NCI-H1417 (cell line): ENCODE data around the gene L3MBTL3.

Experiments used
- DNase-seq, 3 experiments: peaks; one replicate each; lab custom pipeline; 2025; lab: John Stamatoyannopoulos, UW

L3MBTL3 gene

DNA sequence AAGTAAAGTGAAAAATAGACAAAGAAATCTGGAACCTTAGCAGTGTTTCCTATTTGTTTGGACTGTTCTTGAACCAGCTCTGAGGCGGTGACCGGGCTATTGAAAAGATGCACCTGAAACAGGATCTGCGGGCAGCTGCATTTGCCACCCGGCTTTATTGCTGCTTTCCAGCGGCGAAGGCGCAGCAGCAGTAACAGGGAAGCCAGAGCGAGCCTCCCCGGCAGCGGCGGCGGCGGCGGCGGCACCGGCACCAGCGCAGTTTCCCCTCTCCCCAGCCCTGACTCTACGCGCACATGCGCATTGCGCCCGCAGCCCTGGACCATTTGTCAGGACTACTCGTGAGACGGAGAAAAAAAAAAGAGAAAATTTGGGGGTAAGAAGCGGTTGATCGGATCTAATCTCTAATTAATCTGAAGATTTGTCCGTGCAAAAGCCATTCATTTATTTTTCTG lies at the start of gene L3MBTL3:
L3MBTL3 (plus strand) TSS at position 290 of the 452 bp plus-strand sequence. CDS start 24,119 bp downstream, outside the sequence.
- DNase-seq = peak; percentile 82 to 93 (median 88)

DNA sequence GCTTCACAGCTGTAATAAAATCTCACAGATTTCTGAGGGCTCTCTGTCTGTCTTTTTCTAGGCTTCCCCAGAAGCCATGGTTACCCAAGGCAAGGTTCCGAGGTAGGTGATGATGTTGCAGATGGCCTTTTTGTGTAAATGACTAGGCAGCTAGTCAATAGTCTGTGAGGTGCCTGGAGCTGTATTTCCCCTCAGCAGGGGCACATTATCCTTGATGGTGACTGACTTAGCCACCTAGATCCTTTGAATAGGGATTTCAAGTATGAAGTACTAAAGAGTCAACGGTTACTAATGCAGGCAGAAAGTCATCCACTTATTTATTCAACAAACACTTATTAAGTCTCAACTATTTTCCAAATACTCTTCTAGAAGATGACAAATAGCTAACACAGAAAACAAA lies 49.3 kb upstream of the L3MBTL3 start:
- peak in 1 of 3 experiments; percentile 26 for DNase-seq

- DNase-seq = no peak
Measured at GRCh38 chr6:129976110-129976509, 42.3 kb upstream of the L3MBTL3 start.

- DNase-seq = no peak
Measured at GRCh38 chr6:129978148-129978916, 40.0 kb upstream of the L3MBTL3 start.

- no peak for DNase-seq
Measured at GRCh38 chr6:129980821-129981220, 37.6 kb upstream of the L3MBTL3 start.

GRCh38 chr6:129981598-129981997 lies 36.8 kb upstream of the L3MBTL3 start:
- no peak for DNase-seq

GRCh38 chr6:129989396-129989795 lies 29.0 kb upstream of the L3MBTL3 start:
- DNase-seq = no peak

GRCh38 chr6:129992881-129993280 lies 25.5 kb upstream of the L3MBTL3 start:
- DNase-seq = no peak

DNA sequence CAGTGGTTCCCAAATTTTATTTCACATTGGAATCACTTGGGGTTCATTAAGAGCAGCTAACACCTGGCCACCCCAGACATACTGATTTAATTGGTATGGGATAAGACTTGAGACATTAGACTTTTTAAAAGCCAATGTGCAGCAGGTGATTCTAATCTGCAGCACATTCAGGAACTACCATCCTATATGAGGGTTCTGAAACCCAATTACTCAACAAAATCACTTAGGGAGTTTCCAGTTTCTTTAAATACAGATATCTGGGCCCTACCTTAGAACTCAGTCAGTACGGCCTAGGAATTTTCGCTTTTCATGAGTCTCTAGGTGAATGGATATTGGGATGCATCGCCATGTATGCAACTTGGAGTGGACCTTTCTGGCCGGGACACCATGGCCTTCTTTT lies 24.0 kb upstream of the L3MBTL3 start:
- no peak for DNase-seq

- peak in 2 of 3 experiments; percentile 24 to 59 for DNase-seq
Measured at GRCh38 chr6:129996387-129996786, 22.0 kb upstream of the L3MBTL3 start.

GRCh38 chr6:130000526-130001421 lies 17.6 kb upstream of the L3MBTL3 start:
- no peak for DNase-seq

- no peak for DNase-seq
Measured at GRCh38 chr6:130008236-130008873, 10.0 kb upstream of the L3MBTL3 start.

DNA sequence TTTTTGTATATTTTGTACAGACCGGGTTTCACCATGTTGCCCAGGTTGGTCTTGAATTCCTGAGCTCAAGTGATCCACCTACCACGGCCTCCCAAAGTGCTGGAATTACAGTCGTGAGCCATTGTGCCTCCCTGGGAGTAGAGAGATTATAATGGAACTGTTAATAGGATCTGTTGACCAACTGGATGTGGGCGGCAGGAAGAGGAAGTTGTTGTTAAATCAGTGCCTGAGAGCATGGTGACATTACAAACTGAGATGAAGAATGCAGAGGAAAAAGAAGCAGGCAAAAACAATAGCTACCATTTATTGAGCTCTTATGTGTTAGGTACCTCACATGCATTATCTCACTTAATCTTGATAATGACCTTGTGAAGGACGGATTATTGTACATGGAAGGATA lies 9.2 kb upstream of the L3MBTL3 start:
- DNase-seq = no peak

DNA sequence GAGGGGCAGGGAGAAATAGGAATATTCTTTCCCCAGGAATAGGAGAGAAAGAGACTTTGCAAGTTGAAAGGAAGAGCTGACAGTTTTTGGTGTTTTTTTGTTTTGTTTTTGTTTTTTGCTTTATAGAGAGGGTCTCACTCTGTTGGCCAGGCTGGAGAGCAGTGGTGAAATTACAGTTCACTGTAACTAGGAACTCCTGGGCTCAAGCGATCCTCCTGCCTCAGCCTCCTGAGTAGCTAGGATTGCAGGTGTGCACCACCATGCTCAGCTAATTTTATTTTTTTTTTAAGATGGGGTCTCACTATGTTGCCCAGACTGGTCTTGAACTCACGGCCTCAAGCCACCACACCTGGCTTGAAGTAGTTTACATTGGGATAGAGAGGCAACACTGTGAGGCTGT lies 8.0 kb upstream of the L3MBTL3 start:
- DNase-seq = no peak

- DNase-seq = no peak
Measured at GRCh38 chr6:130012728-130013127, 5.7 kb upstream of the L3MBTL3 start.

DNA sequence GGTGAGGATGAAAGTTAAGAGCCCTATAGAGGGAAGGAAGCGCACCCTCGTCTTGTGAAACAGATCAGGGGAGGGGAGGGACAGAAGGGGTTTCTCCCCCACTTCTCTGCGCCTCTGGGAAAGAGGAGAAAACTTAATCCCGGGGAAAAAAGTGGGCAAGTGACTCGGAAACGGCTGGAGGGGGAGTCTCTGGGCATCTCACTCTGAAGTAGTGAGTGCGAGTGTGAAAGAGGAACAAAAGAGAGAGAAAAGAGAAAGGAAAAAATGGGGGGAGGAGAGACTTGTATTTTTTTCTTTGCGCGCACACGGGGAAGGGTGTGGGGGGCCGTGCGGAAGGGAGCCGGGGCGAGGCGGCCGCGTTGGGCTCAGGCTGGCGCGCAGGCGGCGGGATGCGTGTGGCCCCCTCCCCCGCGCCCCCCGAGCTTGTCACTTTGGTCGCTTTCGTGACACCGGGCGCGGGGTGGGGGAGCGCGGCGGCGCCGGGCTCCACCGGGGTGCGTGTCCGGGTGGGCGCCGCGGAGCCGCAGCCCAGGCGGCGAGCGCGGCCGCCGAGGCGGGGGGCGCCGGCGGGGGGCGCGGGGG lies 454 bp downstream of the L3MBTL3 start:
- DNase-seq = peak in 1 of 3 experiments; percentile 73

DNA sequence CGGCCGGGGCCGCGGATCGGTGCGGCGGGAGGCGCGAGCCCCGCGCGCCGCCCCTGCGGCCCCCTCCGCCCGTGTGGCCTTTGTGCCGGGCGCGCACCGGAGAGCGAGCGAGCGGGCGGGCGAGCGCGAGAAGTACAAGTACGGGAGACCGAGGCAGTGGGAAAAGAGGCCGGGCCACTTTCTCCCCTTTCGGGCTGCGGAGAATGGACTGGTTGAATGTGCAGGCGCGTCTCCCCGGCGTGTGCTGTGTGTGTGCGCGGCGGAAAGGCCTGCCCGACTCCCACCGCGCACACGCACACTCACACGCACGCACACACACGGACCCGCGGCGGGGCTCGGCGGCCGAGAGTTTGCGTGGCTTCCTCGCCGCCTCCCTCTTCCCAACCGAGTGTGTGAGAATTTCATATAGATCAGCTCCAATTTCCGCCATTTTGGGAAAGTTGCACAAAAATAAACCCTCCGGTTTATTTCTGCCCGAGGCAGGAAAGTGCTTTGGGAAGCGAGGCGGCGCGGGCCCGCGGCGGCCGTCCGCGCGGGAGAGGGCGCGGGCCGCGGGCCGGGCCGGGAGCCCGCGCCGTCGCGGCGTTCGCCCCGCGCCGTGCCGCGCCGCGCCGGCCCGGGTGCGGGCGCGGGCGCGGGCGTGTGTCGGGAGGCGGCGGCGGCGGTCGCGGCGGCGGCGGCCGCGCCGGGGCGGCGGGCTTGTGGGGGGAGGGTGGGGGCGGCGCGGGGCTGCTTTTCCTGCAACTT lies 1.1 kb downstream of the L3MBTL3 start:
- DNase-seq = peak; percentile 30 to 68 (median 67)

DNA sequence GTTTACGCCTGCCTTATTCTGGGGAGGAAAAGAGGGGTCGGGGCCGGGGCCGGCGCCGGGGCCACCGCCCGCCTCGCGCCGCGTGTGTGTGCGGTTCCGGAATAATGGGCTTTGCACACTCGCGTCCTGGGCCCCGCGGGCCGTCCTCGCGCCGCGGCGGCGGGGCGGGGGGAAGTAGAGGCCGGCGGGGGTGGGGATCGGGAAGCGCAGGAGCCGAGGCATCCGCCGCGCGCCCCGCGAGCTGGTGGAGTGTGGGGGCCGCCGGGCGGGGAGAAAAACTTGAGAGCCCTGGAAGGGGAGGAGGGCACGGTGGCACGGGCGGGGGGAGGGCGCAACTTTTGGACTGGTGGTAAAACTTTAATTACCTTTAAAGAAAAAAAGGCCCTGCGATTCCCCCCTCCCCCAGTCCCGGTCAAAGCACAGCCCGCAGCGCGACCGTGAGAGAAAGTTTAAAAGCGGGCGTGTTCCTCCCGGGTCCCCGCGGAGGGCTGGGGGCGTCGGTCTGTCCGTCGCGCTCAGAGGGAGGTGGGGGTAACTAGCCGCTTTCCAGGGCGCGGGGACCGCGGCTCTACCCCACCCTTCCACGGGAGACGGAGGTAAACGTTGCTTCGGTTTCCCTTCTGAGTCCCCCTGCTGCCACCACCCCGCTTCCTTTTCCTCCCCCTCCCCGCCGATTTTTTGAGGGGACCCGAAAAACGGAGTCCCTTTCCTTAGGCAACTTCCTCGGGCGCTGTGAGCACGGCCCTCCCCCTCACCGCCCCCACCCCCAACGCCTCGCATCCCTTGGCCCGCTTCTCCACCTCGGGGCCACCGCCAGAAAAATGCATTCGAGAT lies 1.9 kb downstream of the L3MBTL3 start:
- DNase-seq = peak in 2 of 3 experiments; percentile 42 to 44

GRCh38 chr6:130020907-130021629 lies 2.7 kb downstream of the L3MBTL3 start:
- peak; percentile 71 to 86 (median 81) for DNase-seq

GRCh38 chr6:130026859-130027258 lies 8.5 kb downstream of the L3MBTL3 start:
- DNase-seq = no peak
